Loucy (cell line): Measurements from ENCODE around the gene IL20.
A peak's percentile ranks its signal among the peaks of the same experiment; 100 is the strongest.

Experiments
- H2AFZ ChIP-seq: fragments of 200-600 bp; sonication (generic); 2 replicates; pipeline ENCODE4 v1.6.0; 2016; ENCODE audit warnings: antibody characterized with exemption, mild to moderate bottlenecking, low read length, moderate library complexity
- H3F3A ChIP-seq: fragments of 200-600 bp; 2 replicates; pipeline ENCODE4 v1.6.0; 2016; ENCODE audit warnings: antibody characterized with exemption, low read depth, mild to moderate bottlenecking
- H3K27me3 ChIP-seq: fragments of 200-600 bp; sonication (generic); 2 replicates; pipeline ENCODE4 v1.6.1; 2014; ENCODE audit warnings: low read length, mild to moderate bottlenecking; ENCODE audit not compliant: insufficient read depth, poor library complexity, severe bottlenecking
- H3K36me3 ChIP-seq: fragments of 200-600 bp; sonication (generic); 2 replicates; pipeline ENCODE4 v1.6.1; 2016; ENCODE audit warnings: low read length; ENCODE audit not compliant: insufficient read depth
- H3K4me1 ChIP-seq: fragments of 200-600 bp; sonication (generic); 2 replicates; pipeline ENCODE4 v1.5.1; 2014; ENCODE audit warnings: low read length, mild to moderate bottlenecking; ENCODE audit not compliant: insufficient read depth, poor library complexity, severe bottlenecking
- H3K4me2 ChIP-seq: fragments of 200-600 bp; sonication (generic); 2 replicates; pipeline ENCODE4 v1.6.0; 2014; ENCODE audit warnings: antibody characterized with exemption, low read length, low read depth, mild to moderate bottlenecking; ENCODE audit not compliant: poor library complexity, severe bottlenecking
- H3K4me3 ChIP-seq: fragments of 200-600 bp; sonication (generic); 2 replicates; pipeline ENCODE4 v1.5.1; 2014; ENCODE audit warnings: low read length, mild to moderate bottlenecking, mixed read lengths; ENCODE audit not compliant: poor library complexity, severe bottlenecking
- H3K79me2 ChIP-seq: fragments of 200-600 bp; sonication (generic); 2 replicates; pipeline ENCODE4 v1.6.1; 2014; ENCODE audit warnings: low read length; ENCODE audit not compliant: insufficient read depth
- H3K9ac ChIP-seq: fragments of 200-600 bp; sonication (generic); 2 replicates; pipeline ENCODE4 v1.6.0; 2014; ENCODE audit warnings: mild to moderate bottlenecking, low read depth, low read length, moderate library complexity; ENCODE audit not compliant: poor library complexity, severe bottlenecking
- H3K9me2 ChIP-seq: fragments of 200-600 bp; sonication (generic); replicated peaks from 2 replicates; pipeline ENCODE4 v1.6.1; 2016; ENCODE audit warnings: low read depth, low read length, mixed read lengths
- H3K9me3 ChIP-seq: fragments of 200-600 bp; sonication (generic); 2 replicates; pipeline ENCODE4 v1.6.1; 2014; ENCODE audit warnings: mild to moderate bottlenecking, antibody characterized with exemption, low read length, low read depth; ENCODE audit not compliant: insufficient read depth
- H4K20me1 ChIP-seq: fragments of 200-600 bp; sonication (generic); 2 replicates; pipeline ENCODE4 v1.6.0; 2014; ENCODE audit warnings: antibody characterized with exemption, low read length, mild to moderate bottlenecking; ENCODE audit not compliant: insufficient read depth, poor library complexity, severe bottlenecking
- EZH2phosphoT487 ChIP-seq: fragments of 200-600 bp; IDR thresholded peaks from 2 replicates; pipeline ENCODE4 v1.6.1; 2018; ENCODE audit warnings: antibody characterized with exemption, mild to moderate bottlenecking, moderate library complexity, borderline replicate concordance
- TF ChIP-seq, protein P1 (sequence below): fragments of 200-600 bp; sonication (generic); conservative IDR thresholded peaks from 2 replicates; pipeline ENCODE4 v1.5.1; 2014; ENCODE audit warnings: mild to moderate bottlenecking, antibody characterized with exemption, low read length

The IL20 gene

GRCh38 chr1:206854401-206855129 is 10.9 kb upstream of the IL20 start:
- H3K4me3 ChIP-seq, result no peak overlapping the region
- H3K9me2 ChIP-seq, result no peaks in the 10 kb centered on the region
- H3K79me2 ChIP-seq, result no peaks in the 10 kb centered on the region
- no peak overlapping the region for H3K9ac ChIP-seq
- H3F3A ChIP-seq, result no peaks in the 10 kb centered on the region
- H2AFZ ChIP-seq, result no peak overlapping the region
- no peaks in the 10 kb centered on the region for H4K20me1 ChIP-seq
- no peaks in the 10 kb centered on the region for H3K9me3 ChIP-seq
- no peaks in the 10 kb centered on the region for H3K27me3 ChIP-seq
- no peaks in the 10 kb centered on the region for H3K4me1 ChIP-seq
- H3K4me2 ChIP-seq, result no peak overlapping the region
- no peak for TF ChIP-seq EZH2phosphoT487
- TF ChIP-seq, protein P1, sequence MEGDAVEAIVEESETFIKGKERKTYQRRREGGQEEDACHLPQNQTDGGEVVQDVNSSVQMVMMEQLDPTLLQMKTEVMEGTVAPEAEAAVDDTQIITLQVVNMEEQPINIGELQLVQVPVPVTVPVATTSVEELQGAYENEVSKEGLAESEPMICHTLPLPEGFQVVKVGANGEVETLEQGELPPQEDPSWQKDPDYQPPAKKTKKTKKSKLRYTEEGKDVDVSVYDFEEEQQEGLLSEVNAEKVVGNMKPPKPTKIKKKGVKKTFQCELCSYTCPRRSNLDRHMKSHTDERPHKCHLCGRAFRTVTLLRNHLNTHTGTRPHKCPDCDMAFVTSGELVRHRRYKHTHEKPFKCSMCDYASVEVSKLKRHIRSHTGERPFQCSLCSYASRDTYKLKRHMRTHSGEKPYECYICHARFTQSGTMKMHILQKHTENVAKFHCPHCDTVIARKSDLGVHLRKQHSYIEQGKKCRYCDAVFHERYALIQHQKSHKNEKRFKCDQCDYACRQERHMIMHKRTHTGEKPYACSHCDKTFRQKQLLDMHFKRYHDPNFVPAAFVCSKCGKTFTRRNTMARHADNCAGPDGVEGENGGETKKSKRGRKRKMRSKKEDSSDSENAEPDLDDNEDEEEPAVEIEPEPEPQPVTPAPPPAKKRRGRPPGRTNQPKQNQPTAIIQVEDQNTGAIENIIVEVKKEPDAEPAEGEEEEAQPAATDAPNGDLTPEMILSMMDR, result no peak
- H3K36me3 ChIP-seq, result no peaks in the 10 kb centered on the region

- no peak overlapping the region for H3K9ac ChIP-seq
- H3K4me3 ChIP-seq, result no peak overlapping the region
- no peaks in the 10 kb centered on the region for H3K36me3 ChIP-seq
- no peaks in the 10 kb centered on the region for H3K27me3 ChIP-seq
- TF ChIP-seq, protein P1, result no peak
- no peak for TF ChIP-seq EZH2phosphoT487
- no peaks in the 10 kb centered on the region for H3K9me2 ChIP-seq
- no peaks in the 10 kb centered on the region for H3K79me2 ChIP-seq
- H3K4me2 ChIP-seq, result no peak overlapping the region
- no peaks in the 10 kb centered on the region for H4K20me1 ChIP-seq
- no peaks in the 10 kb centered on the region for H3K4me1 ChIP-seq
- no peaks in the 10 kb centered on the region for H3F3A ChIP-seq
- H3K9me3 ChIP-seq, result no peaks in the 10 kb centered on the region
- H2AFZ ChIP-seq, result no peak overlapping the region
Measured at GRCh38 chr1:206855859-206856258, 9.6 kb upstream of the IL20 start.

- Histone ChIP-seq H3K36me3 (no peaks in the 10 kb centered on the region), H3K9ac (no peak overlapping the region), H3K4me1 (no peaks in the 10 kb centered on the region), H3F3A (no peaks in the 10 kb centered on the region), H3K4me3 (no peak overlapping the region), H3K9me2 (no peaks in the 10 kb centered on the region), H4K20me1 (no peaks in the 10 kb centered on the region), H3K9me3 (no peaks in the 10 kb centered on the region), H3K27me3 (no peaks in the 10 kb centered on the region), H3K79me2 (no peaks in the 10 kb centered on the region), H2AFZ (no peak overlapping the region), H3K4me2 (no peak overlapping the region)
- TF ChIP-seq, protein P1, result peak; percentile 86
- TF ChIP-seq EZH2phosphoT487, result no peak
Measured at GRCh38 chr1:206856674-206857464, 8.6 kb upstream of the IL20 start.
